ENCODE measurements around the gene PHEX. TPM values are rescaled to one million over a fixed set of nuclear protein-coding genes. Genes with fewer than 3 reads are reported as not detected.

Gene PHEX
- total RNA-seq, 1 donor from 2014 or later = 0.04 TPM

- no peak for DNase-seq (ENCODE audit: low read depth)
- Histone ChIP-seq H3K36me3 (ENCODE audit: control insufficient read depth, insufficient read depth, low read length) (no peaks in the 10 kb centered on the region), H3K27me3 (ENCODE audit: control insufficient read depth, insufficient read depth, low read length) (no peaks in the 10 kb centered on the region), H3K4me3 (ENCODE audit: low read depth, low read length) (no peak overlapping the region)
- TF ChIP-seq CTCF (IDR thresholded peaks at IDR 0.05; ENCODE audit: insufficient read depth, low read length, poor library complexity, severe bottlenecking) = no peak
Measured at GRCh38 chrX:22177950-22178515, 145.9 kb downstream of the PHEX start.

- no peaks in the 10 kb centered on the region for H3K36me3 ChIP-seq (ENCODE audit: control insufficient read depth, insufficient read depth, low read length)
- no peaks in the 10 kb centered on the region for H3K27me3 ChIP-seq (ENCODE audit: control insufficient read depth, insufficient read depth, low read length)
- DNase-seq (ENCODE audit: low read depth) = no peak
- H3K4me3 ChIP-seq (ENCODE audit: low read depth, low read length) = no peak overlapping the region
- TF ChIP-seq CTCF (IDR thresholded peaks at IDR 0.05; ENCODE audit: insufficient read depth, low read length, poor library complexity, severe bottlenecking) = no peak
Measured at GRCh38 chrX:22184096-22184495, 152.0 kb downstream of the PHEX start.

GRCh38 chrX:22186165-22186564 is 154.0 kb downstream of the PHEX start:
- no peaks in the 10 kb centered on the region for H3K27me3 ChIP-seq (ENCODE audit: control insufficient read depth, insufficient read depth, low read length)
- no peak for DNase-seq (ENCODE audit: low read depth)

GRCh38 chrX:22192419-22193060 is 160.4 kb downstream of the PHEX start:
- peak; percentile 7 for DNase-seq (ENCODE audit: low read depth)
- no peak overlapping the region for H3K4me3 ChIP-seq (ENCODE audit: low read depth, low read length)

More at GRCh38 chrX:22186165-22186564, 154.0 kb downstream of the PHEX start:
- TF ChIP-seq CTCF (IDR thresholded peaks at IDR 0.05; ENCODE audit: insufficient read depth, low read length, poor library complexity, severe bottlenecking) = no peak
- Histone ChIP-seq H3K36me3 (ENCODE audit: control insufficient read depth, insufficient read depth, low read length) (no peaks in the 10 kb centered on the region), H3K4me3 (ENCODE audit: low read depth, low read length) (no peak overlapping the region)

GRCh38 chrX:22193851-22194659 is 161.9 kb downstream of the PHEX start:
- no peak for TF ChIP-seq CTCF (IDR thresholded peaks at IDR 0.05; ENCODE audit: insufficient read depth, low read length, poor library complexity, severe bottlenecking)
- DNase-seq (ENCODE audit: low read depth) = no peak
- Histone ChIP-seq H3K36me3 (ENCODE audit: control insufficient read depth, insufficient read depth, low read length) (no peaks in the 10 kb centered on the region), H3K27me3 (ENCODE audit: control insufficient read depth, insufficient read depth, low read length) (no peaks in the 10 kb centered on the region), H3K4me3 (ENCODE audit: low read depth, low read length) (no peak overlapping the region)

More at GRCh38 chrX:22192419-22193060, 160.4 kb downstream of the PHEX start:
- Histone ChIP-seq H3K36me3 (ENCODE audit: control insufficient read depth, insufficient read depth, low read length) (no peaks in the 10 kb centered on the region), H3K27me3 (ENCODE audit: control insufficient read depth, insufficient read depth, low read length) (no peaks in the 10 kb centered on the region)
- peak; percentile 80 for TF ChIP-seq CTCF (IDR thresholded peaks at IDR 0.05; ENCODE audit: insufficient read depth, low read length, poor library complexity, severe bottlenecking)
